ENCODE results near the gene PTPRM. TPM values are rescaled to one million over a fixed set of nuclear protein-coding genes. Genes with fewer than 3 reads are reported as not detected.

PTPRM gene
- polyA plus RNA-seq, 1 donor from 2014 or later: 126 TPM

GRCh38 chr18:7764405-7764804 is 197.3 kb downstream of the PTPRM start:
- no peaks in the 10 kb centered on the region for H3K27me3 ChIP-seq (ENCODE audit: insufficient read depth, low read depth, low read length)
- H3K79me2 ChIP-seq (replicated peaks; ENCODE audit: insufficient read depth, low read length): no peaks in the 10 kb centered on the region
- TF ChIP-seq SMC3 (conservative IDR thresholded peaks at IDR 0.05; ENCODE audit: poor library complexity) (no peak), TAF1 (IDR thresholded peaks at IDR 0.05; ENCODE audit: low read depth) (no peak), CTCF (IDR thresholded peaks at IDR 0.05; ENCODE audit: poor library complexity, severe bottlenecking) (no peak)
- TF ChIP-seq, protein P1, sequence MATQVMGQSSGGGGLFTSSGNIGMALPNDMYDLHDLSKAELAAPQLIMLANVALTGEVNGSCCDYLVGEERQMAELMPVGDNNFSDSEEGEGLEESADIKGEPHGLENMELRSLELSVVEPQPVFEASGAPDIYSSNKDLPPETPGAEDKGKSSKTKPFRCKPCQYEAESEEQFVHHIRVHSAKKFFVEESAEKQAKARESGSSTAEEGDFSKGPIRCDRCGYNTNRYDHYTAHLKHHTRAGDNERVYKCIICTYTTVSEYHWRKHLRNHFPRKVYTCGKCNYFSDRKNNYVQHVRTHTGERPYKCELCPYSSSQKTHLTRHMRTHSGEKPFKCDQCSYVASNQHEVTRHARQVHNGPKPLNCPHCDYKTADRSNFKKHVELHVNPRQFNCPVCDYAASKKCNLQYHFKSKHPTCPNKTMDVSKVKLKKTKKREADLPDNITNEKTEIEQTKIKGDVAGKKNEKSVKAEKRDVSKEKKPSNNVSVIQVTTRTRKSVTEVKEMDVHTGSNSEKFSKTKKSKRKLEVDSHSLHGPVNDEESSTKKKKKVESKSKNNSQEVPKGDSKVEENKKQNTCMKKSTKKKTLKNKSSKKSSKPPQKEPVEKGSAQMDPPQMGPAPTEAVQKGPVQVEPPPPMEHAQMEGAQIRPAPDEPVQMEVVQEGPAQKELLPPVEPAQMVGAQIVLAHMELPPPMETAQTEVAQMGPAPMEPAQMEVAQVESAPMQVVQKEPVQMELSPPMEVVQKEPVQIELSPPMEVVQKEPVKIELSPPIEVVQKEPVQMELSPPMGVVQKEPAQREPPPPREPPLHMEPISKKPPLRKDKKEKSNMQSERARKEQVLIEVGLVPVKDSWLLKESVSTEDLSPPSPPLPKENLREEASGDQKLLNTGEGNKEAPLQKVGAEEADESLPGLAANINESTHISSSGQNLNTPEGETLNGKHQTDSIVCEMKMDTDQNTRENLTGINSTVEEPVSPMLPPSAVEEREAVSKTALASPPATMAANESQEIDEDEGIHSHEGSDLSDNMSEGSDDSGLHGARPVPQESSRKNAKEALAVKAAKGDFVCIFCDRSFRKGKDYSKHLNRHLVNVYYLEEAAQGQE (IDR thresholded peaks at IDR 0.05; ENCODE audit: borderline replicate concordance): no peak
- H3K36me3 ChIP-seq (ENCODE audit: insufficient read depth, low read length): no peaks in the 10 kb centered on the region
- H3F3A ChIP-seq (ENCODE audit: insufficient read depth, low read length, poor library complexity, severe bottlenecking): no peaks in the 10 kb centered on the region
- no peak overlapping the region for H3K4me3 ChIP-seq (ENCODE audit: low read length)
- no peaks in the 10 kb centered on the region for H3K9me3 ChIP-seq (ENCODE audit: low read length)
- H3K9me2 ChIP-seq (ENCODE audit: insufficient read depth, low read length): no peaks in the 10 kb centered on the region
- H3K4me2 ChIP-seq (ENCODE audit: low read length): no peak overlapping the region
- no peak overlapping the region for H3K9ac ChIP-seq (ENCODE audit: low read length)
- H2AFZ ChIP-seq (ENCODE audit: low read depth, low read length): no peak overlapping the region
- H4K20me1 ChIP-seq (ENCODE audit: insufficient read depth): no peaks in the 10 kb centered on the region
- no peak overlapping the region for H3K27ac ChIP-seq (ENCODE audit: low read length)

DNA sequence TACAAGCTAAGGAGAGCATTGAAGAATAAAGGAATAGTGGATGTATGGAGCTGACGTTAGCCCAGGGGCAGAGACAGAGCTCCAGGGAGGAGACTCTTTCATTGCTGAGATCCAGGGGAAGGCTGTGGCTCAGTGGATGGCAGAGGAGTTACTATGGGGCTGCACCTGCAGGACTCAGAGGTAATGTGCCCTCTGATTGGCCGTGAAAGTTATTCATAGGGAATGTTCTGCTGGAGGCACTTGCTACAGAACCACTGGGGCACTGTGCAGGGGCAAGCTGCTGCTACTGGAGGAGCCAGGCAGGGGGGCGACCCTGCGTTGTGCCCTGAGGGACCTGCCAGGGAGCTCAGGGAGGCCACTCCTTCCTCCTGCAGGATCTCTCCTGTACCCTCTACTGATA is 199.2 kb downstream of the PTPRM start:
- Histone ChIP-seq H3K9me3 (ENCODE audit: low read length) (no peaks in the 10 kb centered on the region), H3K4me2 (ENCODE audit: low read length) (no peak overlapping the region), H2AFZ (ENCODE audit: low read depth, low read length) (no peak overlapping the region), H3K79me2 (replicated peaks; ENCODE audit: insufficient read depth, low read length) (no peaks in the 10 kb centered on the region), H3K9ac (ENCODE audit: low read length) (no peak overlapping the region), H3K36me3 (ENCODE audit: insufficient read depth, low read length) (no peaks in the 10 kb centered on the region), H3K27ac (ENCODE audit: low read length) (no peak overlapping the region), H3F3A (ENCODE audit: insufficient read depth, low read length, poor library complexity, severe bottlenecking) (no peaks in the 10 kb centered on the region), H3K4me3 (ENCODE audit: low read length) (no peak overlapping the region), H4K20me1 (ENCODE audit: insufficient read depth) (no peaks in the 10 kb centered on the region), H3K27me3 (ENCODE audit: insufficient read depth, low read depth, low read length) (no peaks in the 10 kb centered on the region), H3K9me2 (ENCODE audit: insufficient read depth, low read length) (no peaks in the 10 kb centered on the region)
- TF ChIP-seq SMC3 (conservative IDR thresholded peaks at IDR 0.05; ENCODE audit: poor library complexity): no peak
- TF ChIP-seq CTCF (IDR thresholded peaks at IDR 0.05; ENCODE audit: poor library complexity, severe bottlenecking): no peak
- no peak for TF ChIP-seq TAF1 (IDR thresholded peaks at IDR 0.05; ENCODE audit: low read depth)

GRCh38 chr18:7766817-7767216 is 199.7 kb downstream of the PTPRM start:
- Histone ChIP-seq H2AFZ (ENCODE audit: low read depth, low read length) (no peak overlapping the region), H3K4me2 (ENCODE audit: low read length) (no peak overlapping the region), H3K4me3 (ENCODE audit: low read length) (no peak overlapping the region), H3K27me3 (ENCODE audit: insufficient read depth, low read depth, low read length) (no peaks in the 10 kb centered on the region), H3K27ac (ENCODE audit: low read length) (no peak overlapping the region), H4K20me1 (ENCODE audit: insufficient read depth) (no peaks in the 10 kb centered on the region), H3K9ac (ENCODE audit: low read length) (no peak overlapping the region), H3K79me2 (replicated peaks; ENCODE audit: insufficient read depth, low read length) (no peaks in the 10 kb centered on the region), H3K9me2 (ENCODE audit: insufficient read depth, low read length) (no peaks in the 10 kb centered on the region), H3K9me3 (ENCODE audit: low read length) (no peaks in the 10 kb centered on the region), H3F3A (ENCODE audit: insufficient read depth, low read length, poor library complexity, severe bottlenecking) (no peaks in the 10 kb centered on the region), H3K36me3 (ENCODE audit: insufficient read depth, low read length) (no peaks in the 10 kb centered on the region)
- TF ChIP-seq, protein P1 (IDR thresholded peaks at IDR 0.05; ENCODE audit: borderline replicate concordance): no peak
- TF ChIP-seq EP300 (conservative IDR thresholded peaks at IDR 0.05; ENCODE audit: poor library complexity, severe bottlenecking): no peak
- no peak for TF ChIP-seq MXI1 (conservative IDR thresholded peaks at IDR 0.05; ENCODE audit: poor library complexity, severe bottlenecking)
- no peak for TF ChIP-seq RAD21 (conservative IDR thresholded peaks at IDR 0.05)
- no peak for TF ChIP-seq POLR2AphosphoS5 (IDR thresholded peaks at IDR 0.05)
- TF ChIP-seq TAF1 (IDR thresholded peaks at IDR 0.05; ENCODE audit: low read depth): no peak
- TF ChIP-seq CTCF (IDR thresholded peaks at IDR 0.05; ENCODE audit: poor library complexity, severe bottlenecking): no peak
